ENCODE data around the gene SRCAP. TPM values are rescaled to one million over a fixed set of nuclear protein-coding genes. Genes with fewer than 3 reads are reported as not detected.

SRCAP gene
- polyA plus RNA-seq, 1 experiment, result 3.1 TPM

- CTCF ChIA-PET, result interaction anchor here (1.0 kb wide), 1 partner anchor 21 kb away, joined by 3 read pairs; no protein-coding TSS in a partner anchor
- no peaks in the 10 kb centered on the region for H3K27me3 ChIP-seq (ENCODE audit: control insufficient read depth, insufficient read depth, low read length)
- H3K9me3 ChIP-seq (ENCODE audit: control insufficient read depth, insufficient read depth, low read length), result no peaks in the 10 kb centered on the region; the same call in 1 of the 2 replicates
- no peak overlapping the region for H3K4me3 ChIP-seq (ENCODE audit: low read depth, low read length)
- no peak for DNase-seq (ENCODE audit: low read depth, low spot score)
- TF ChIP-seq CTCF (IDR thresholded peaks at IDR 0.05; ENCODE audit: low read depth, low read length), result no peak
- no peak overlapping the region for H3K27ac ChIP-seq (ENCODE audit: low read depth, low read length)
- POLR2A ChIA-PET, result interaction anchor here (1.0 kb wide), 1 partner anchor 21 kb away, joined by 3 read pairs; no protein-coding TSS in a partner anchor
These were observed 85.2 kb downstream of the SRCAP start for GRCh38 chr16:30784215-30784614.

GRCh38 chr16:30785126-30786106 is 86.4 kb downstream of the SRCAP start:
- no peak for TF ChIP-seq CTCF (IDR thresholded peaks at IDR 0.05; ENCODE audit: low read depth, low read length)
- Histone ChIP-seq H3K9me3 (ENCODE audit: control insufficient read depth, insufficient read depth, low read length) (no peaks in the 10 kb centered on the region; the same call in 1 of the 2 replicates), H3K27me3 (ENCODE audit: control insufficient read depth, insufficient read depth, low read length) (no peaks in the 10 kb centered on the region), H3K27ac (ENCODE audit: low read depth, low read length) (no peak overlapping the region), H3K4me3 (ENCODE audit: low read depth, low read length) (peak overlapping the region; percentile 90)
- POLR2A ChIA-PET, result interaction anchor here (3.0 kb wide), 1 partner anchor 20 kb away, joined by 70 read pairs; no protein-coding TSS in a partner anchor
- CTCF ChIA-PET, result interaction anchor here (1.0 kb wide), 1 partner anchor 20 kb away, joined by 3 read pairs; no protein-coding TSS in a partner anchor
- DNase-seq (ENCODE audit: low read depth, low spot score), result no peak

- peak overlapping the region; percentile 90 for H3K4me3 ChIP-seq (ENCODE audit: low read depth, low read length)
- ChIA-PET CTCF (interaction anchor here (1.5 kb wide), 1 partner anchor 58 kb away, joined by 4 read pairs; no protein-coding TSS in a partner anchor), POLR2A (interaction anchor here (0.5 to 3.0 kb wide), 6 partner anchors 12 to 89 kb away, joined by 3 to 70 read pairs (median 4); partner anchors contain the start of gene PHKG2)
- peak overlapping the region; percentile 21 for H3K27ac ChIP-seq (ENCODE audit: low read depth, low read length)
- TF ChIP-seq CTCF (IDR thresholded peaks at IDR 0.05; ENCODE audit: low read depth, low read length), result no peak
- H3K27me3 ChIP-seq (ENCODE audit: control insufficient read depth, insufficient read depth, low read length), result no peaks in the 10 kb centered on the region
- DNase-seq (ENCODE audit: low read depth, low spot score), result no peak
- no peaks in the 10 kb centered on the region; the same call in 1 of the 2 replicates for H3K9me3 ChIP-seq (ENCODE audit: control insufficient read depth, insufficient read depth, low read length)
These were observed 87.4 kb downstream of the SRCAP start for GRCh38 chr16:30786115-30786935.

DNA sequence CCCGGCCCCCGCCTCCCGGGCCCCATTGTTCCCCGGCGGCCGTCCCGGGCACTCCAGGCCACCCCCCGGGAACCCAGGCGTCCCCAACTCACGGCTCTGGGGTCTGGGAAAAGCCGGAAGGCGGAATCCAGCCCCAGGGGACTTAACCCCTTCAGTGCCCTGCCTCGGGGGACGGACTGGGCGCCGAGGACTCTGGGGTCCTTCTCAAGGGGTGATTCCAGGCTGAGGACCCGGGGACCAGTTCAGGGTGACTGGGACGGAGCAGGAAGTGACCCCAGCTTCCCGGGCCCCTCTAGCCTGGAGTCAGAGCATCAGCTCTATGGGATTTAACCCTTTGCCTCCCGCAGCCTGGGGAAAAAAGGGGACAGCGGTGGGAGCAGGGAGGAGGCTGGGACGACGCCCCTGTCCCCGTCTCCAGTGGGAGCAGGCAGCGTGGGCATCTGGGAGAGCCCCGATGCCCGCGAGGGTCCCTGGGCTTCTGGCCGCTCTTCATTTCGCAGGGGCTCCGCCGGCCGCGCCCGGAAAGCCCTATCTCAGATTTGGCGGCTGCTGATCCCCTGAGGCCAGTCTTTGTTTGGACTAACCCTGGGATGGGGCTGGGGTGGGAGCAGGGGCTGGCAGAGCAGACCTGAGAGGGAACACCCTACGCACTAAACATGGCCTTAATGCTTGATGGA is 88.1 kb downstream of the SRCAP start, which contains the start of gene ZNF629:
TSS of gene ZNF629 (minus strand) at position 270 of the 677 bp plus-strand sequence. CDS start 2,723 bp downstream, outside the sequence.
- peak within 1 kb of the TSS; percentile 90 for H3K4me3 ChIP-seq (ENCODE audit: low read depth, low read length)
- DNase-seq (ENCODE audit: low read depth, low spot score), result no peak
- H3K27me3 ChIP-seq (ENCODE audit: control insufficient read depth, insufficient read depth, low read length), result no peaks in the 10 kb centered on the region
- TF ChIP-seq CTCF (IDR thresholded peaks at IDR 0.05; ENCODE audit: low read depth, low read length), result no peak
- H3K9me3 ChIP-seq (ENCODE audit: control insufficient read depth, insufficient read depth, low read length), result no peaks in the 10 kb centered on the region; the same call in 1 of the 2 replicates
- H3K27ac ChIP-seq (ENCODE audit: low read depth, low read length), result peak within 1 kb of the TSS; percentile 73
- ChIA-PET CTCF (interaction anchor here (1.5 kb wide), 1 partner anchor 57 kb away, joined by 4 read pairs; no protein-coding TSS in a partner anchor), POLR2A (interaction anchor here (0.5 to 3.0 kb wide), 7 partner anchors 11 to 88 kb away, joined by 3 to 70 read pairs (median 3); partner anchors contain the start of gene PHKG2)

Data from AG04450 (cell line).